Measurements from ENCODE around the gene IL4R.
A peak's percentile ranks its signal among the peaks of the same experiment; 100 is the strongest.

IL4R gene

DNA sequence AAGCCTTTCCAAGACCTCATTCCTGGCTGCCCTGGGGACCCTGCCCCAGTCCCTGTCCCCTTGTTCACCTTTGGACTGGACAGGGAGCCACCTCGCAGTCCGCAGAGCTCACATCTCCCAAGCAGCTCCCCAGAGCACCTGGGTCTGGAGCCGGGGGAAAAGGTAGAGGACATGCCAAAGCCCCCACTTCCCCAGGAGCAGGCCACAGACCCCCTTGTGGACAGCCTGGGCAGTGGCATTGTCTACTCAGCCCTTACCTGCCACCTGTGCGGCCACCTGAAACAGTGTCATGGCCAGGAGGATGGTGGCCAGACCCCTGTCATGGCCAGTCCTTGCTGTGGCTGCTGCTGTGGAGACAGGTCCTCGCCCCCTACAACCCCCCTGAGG is 49.5 kb downstream of the IL4R start:
- DNase-seq: no peak

DNA sequence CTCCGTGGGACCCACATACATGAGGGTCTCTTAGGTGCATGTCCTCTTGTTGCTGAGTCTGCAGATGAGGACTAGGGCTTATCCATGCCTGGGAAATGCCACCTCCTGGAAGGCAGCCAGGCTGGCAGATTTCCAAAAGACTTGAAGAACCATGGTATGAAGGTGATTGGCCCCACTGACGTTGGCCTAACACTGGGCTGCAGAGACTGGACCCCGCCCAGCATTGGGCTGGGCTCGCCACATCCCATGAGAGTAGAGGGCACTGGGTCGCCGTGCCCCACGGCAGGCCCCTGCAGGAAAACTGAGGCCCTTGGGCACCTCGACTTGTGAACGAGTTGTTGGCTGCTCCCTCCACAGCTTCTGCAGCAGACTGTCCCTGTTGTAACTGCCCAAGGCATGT is 50.0 kb downstream of the IL4R start:
- no peak for DNase-seq

DNA sequence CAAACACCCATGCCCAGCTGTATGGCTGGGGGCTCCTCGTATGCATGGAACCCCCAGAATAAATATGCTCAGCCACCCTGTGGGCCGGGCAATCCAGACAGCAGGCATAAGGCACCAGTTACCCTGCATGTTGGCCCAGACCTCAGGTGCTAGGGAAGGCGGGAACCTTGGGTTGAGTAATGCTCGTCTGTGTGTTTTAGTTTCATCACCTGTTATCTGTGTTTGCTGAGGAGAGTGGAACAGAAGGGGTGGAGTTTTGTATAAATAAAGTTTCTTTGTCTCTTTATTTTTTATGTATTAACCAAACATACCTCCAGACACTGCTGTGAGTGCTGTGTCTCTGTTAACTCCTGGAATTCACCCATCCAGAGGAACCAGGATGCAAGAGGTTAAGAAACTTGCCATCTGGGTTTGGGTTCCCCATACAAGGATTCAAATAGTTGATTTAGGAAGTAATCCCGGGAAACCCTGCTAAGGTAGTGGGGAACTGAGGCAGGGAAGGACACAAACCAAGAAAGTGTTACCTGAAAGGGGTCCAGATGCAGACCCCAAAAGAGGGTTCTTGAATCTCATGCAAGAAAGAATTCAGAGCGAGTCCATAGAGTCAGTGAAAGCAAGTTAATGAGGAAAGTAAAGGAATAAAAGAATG is 50.8 kb downstream of the IL4R start:
- DNase-seq: no peak

DNA sequence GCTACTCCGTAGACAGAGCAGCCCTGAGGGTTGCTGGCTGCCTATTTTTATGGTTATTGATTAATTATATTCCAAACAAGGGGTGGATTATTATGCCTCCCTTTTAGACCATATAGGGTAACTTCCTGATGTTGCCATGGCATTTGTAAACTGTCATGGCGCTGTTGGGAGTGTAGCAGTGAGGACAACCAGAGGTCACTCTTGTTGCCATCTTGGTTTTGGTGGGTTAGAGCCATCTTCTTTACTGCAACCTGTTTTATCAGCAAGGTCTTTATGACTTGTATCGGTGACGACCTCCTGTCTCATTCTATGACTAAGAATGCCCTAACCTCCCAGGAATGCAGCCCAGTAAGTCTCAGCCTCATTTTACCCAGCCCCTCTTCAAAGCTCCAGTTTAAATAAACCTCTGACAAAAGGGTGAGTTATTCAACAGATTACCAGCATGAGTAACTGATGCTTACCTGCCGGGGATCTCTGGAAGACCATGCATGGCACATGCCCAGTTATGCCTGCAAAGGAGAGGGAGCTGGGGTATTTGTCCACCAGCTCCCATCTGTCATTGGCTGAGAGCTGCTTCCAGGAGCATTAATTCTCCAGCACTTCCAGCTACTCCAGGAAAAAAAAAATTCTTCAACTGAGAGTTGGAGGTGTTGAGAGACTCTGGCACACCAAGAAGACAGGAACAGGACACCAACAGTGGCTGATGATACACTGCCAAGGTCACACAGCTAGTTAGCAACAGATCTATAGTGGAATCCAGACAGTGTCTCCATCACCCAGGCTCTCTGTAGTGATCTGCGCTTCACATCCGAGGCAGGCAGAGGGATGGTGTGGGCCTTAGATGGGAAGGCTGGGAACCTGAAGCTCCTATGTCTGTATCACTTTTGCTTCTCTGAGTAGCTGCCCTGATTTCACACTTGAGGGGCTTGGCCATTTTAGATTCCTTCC is 51.6 kb downstream of the IL4R start:
- DNase-seq: no peak

DNA sequence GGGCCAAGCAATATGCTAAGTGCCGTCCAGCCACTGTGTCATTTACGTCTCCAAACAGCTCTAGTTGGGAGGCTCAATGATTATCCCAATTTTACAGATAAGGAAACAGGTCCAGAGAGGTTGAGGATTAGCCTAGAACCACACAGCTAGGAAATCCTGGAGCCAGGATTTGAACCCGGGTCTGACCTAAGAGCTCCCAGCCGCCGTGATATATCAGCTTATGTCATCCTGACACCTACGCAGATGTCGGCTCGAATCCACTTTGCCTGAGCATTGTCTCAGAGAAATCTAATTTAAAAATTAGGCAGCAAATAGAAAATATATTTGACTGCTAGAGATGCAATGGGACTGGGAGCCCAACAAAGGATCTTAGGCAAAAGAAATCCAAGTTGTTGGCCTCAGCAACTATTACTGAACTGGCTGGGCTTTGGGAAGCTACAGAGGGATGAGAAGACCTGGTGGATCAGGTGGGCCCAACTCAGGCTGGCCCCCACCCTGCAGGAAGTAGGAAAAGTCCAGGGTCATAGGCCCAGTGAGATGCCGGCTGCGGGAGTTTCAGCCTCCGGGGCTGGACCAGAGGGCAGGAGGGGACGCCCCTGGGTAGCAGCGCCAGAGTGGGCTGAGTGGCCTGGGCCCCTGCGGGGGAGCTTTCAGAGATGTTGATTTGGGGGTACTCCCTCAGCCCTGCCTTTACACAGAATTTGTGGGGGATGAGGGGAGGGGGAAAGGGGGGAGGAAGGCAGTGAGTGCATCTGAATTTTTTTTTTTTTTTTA is 53.1 kb downstream of the IL4R start:
- no peak for DNase-seq

DNA sequence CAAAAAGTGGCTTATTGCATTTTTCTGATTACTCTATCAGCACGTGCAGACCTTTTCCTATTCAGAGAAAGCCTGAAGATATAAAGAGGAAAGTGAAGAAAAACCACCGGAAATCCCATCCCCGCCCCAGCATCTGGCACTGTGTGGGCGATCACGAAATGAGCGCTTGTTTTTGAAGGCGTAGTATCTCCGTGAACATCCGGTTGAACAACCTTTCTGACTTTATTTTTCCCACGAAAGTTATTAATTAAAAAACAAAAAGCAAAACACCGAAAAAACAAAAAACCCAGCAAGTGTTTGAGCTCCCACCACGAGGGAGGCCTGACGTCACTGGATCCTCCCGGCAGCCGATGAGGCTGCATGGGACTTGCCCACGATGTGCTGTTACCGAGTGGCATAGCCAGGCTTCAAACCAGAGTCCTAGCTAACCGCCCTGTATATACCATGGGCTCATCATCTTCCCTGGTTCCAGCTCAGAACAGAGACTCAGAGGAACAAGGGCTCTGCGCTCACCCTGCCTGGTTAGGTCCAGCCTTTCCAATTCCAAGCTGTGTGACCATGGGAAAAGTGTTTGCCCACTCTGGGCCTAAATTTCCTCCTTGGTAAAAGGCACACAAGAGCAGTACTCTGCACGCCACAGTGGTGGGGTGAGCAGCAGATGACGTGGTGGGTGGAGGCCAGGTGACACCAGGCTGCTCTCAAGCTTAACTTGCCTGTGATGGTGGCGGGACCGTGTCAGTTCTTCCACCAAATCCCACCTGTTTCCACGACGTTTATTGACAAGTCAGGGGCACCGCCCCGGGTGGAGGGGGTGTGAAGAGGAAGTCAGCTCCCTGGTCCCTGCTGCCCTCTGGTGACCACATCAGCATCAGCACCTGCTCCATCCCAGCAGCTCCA is 53.9 kb downstream of the IL4R start:
- DNase-seq: peak; percentile 80

DNA sequence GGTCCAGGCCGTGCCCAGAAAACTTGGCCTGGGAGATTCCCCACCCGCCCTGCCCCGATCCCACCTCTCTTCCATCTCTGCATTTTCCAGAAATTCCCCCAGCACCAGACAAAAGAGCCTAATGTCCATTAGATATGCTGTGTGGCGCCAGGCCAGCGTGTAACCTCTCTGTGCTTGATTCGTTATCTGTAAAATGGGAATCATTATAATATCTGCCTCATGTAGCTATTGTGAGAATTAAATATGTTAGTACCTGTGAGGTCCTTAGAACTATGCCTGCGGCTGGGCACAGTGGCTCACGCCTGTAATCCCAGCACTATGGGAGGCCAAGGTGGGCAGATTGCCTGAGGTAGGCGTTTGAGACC is 54.6 kb downstream of the IL4R start:
- no peak for DNase-seq

DNA sequence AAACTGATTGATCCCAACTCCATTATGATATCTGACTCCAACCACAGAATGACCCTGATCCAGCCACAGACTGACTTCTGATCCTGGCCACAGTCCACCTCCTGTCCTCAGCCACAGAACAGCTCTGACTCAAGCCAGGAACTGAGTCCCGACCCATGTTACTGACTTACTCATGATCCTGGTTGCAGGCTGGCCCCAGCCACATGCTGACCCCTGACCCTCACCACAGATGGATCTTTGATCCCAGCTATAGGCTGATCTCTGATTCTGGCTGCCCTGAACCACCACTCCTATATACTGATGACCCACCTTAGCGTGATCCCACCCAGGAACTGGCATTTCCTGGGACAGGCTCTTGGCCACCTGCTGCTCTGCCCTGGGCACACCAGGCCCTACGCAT is 56.0 kb downstream of the IL4R start:
- no peak for DNase-seq

DNA sequence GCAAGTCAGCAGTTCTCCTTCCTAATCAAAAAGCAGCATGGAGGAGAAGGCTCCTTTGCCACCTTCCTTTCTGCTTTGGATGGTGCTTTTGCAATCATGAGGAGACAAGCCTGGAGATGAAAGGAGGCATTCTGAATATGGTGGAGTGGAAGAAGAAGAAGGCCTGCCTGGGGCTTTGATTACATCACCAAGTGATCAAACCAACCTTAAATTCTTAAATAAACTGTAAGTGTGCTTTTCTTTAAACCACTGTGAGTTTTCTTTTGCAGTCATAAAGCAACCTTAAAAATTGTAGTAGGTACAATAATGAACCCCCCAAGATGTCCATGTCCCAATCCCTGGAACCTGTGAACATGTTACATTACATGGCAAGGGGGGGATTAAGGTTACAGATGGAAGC is 56.5 kb downstream of the IL4R start:
- DNase-seq: no peak

DNA sequence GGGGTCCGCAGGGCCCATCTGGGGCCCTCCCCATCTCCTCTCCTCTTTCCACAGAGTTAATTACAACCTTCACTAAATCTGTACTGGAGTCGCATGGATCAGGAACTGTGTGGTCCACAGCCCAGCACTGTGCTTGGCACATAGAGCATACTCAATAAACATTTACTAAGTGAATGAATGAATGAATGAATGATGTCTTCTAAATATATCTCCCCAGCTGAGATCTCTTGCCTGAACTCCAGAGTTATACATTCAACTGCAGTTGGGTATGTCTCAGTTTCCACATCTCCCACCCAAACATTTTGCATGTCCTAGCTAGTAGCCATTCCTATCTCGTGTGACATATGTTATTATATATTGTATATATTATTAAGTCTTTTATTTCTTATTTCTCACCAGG is 59.5 kb downstream of the IL4R start:
- no peak for DNase-seq

DNA sequence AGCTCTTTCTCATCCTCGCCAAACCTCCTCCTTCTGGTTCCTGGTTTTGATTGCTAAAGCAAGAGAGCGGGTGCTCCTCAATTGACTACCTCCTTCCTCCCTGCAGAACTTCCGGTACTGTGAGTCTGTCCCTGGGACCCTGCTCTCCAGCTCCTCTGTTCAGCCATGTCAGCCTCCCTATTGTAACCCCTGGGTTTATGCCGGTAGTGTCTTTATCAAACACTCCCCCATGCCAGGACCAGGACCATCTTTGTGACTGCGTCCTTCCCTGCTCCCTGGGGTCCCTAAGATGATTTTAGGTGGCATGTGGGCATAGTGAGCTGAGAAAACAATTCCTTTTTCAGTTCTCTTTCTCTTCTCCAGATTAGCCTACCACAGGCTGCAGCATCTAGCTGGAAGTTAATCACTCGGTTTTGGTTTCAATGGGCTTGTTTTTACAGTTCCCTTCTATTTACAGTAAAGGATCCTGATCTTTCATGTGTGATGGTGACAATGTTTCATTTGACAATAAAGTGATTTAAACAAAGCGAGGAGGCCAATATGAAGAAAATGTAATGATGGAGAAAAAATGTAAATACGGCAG is 60.5 kb downstream of the IL4R start:
- DNase-seq: no peak

DNA sequence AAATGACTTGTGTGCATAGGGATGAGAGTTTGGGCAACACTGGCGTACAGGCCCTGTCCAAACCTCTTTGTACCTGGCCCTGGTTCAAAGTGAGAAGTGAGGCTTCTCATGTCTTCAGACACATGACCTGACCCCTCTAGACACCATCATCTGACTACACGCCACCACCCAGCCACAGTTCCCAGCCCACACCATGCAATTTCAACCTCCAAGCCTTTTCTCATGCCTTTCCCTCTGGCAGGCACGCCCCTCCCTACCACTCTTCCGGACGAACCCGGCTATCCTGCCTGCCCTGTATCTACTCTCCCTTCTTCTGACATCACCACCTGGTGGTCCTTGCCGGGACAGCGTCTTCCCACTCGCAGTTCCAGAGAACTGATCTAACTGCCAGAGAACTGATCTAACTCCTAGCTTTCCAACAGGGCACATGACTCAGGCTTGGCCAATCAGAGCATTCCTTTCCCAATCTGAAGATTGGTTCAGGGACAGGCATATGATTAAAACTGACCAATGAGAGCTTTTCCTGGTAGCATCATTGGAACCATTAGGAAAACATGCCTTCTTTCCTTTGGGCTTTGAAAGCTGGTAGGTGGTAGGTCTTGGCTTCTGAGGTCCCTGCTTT is 61.1 kb downstream of the IL4R start:
- DNase-seq: peak; percentile 83

DNA sequence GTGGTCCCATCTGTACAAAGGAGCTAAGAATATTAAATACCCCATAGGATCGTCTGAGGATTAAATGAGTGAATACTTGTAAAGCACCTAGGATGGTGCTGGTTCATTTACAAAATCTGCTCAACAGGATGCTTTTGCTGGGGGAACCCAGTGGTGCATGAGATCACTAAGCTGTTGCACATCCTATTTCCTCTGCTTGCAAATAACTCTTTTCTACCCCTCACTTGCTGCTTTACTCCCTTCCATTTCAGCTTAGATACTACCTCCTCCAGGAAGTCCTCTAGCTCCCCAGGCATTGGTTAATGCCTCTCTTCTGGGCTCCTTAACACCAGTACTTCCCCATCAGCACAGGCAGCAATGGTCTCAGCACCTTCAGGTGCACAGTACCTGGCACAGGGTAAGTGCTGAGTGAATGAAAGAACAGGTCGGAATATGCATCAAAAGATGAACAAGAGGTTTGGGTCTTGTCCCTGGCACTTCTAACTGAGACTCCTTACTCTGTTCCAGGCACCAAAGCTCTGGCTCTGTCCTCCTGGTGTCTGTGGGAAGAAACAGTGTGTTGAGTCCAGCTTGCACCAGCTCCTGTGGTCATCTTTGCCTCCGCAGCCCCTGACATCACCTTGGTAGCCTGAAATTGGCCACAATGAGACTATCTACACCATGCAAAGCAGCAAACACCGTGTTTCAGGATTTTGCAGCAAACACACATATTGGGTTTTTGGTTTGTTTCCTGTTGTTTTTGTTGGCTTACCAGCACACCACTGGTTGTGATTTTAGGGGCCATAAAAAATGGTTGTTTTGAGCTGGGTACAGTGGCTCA is 64.1 kb downstream of the IL4R start:
- no peak for DNase-seq

DNA sequence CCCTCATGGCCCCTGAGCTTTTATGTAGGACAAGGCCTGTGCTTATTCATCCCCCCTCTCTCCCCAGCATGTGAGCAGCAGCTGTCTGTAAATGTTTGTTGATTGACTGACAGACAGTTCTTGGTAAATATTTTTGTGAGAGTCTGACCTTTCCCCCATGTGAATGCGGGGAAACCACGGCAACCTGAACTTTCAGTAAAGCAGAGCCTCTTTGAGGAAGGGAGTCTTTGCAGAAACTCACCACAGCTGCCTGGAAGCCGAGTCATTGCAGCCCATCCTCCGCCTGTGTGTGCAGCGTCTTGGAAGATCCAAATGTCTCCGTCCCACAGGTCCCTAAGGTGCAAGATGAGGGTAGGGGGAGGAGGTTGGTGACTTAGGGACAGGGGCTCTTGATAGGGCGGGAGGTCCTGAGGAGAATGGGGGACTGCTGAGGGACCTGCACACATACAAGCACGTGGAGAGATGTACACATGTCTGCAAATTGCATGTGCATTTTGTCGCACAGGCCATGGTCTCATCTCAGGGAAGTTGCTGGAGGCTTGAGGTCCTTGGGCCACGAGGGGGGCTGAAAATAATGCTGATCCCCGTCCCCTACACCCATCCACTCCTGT is 65.2 kb downstream of the IL4R start:
- no peak for DNase-seq

DNA sequence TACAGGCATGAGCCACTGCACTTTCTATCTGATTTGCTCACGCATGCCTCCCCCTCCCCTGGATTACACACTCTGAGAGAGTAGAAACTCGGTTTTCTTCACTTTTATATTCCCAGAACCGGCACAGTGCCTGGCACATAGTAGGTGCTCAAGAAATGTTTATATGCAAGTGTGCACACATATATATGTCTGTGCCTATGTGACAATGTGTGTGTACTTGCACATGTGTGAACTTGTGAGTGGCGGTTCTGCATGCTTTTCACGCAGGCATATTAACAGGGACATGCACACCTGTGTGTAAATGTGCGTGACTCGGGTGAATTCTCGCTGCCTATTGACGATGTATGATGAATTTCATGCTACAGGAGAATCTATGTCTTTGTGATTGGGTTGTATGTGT is 66.1 kb downstream of the IL4R start:
- DNase-seq: no peak

DNA sequence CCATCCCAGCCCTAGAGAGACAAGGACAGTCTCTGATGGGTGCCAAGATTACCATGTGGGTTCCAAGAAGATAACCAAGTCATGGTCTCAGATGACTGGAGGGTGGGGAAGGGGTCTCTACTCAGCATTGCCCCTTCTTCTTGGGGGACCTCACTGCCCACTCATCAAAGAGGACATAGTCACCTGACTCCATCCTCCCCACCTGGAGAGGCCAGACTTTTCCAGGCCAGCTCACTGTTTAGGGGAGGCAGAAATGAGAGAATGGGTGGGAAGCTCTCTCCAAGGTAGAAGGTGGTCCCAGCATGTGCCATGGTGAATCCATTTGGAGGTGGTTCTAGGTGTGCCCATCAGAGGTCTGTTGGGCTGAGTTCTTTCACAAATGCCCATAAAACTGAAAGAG is 67.5 kb downstream of the IL4R start:
- no peak for DNase-seq

DNA sequence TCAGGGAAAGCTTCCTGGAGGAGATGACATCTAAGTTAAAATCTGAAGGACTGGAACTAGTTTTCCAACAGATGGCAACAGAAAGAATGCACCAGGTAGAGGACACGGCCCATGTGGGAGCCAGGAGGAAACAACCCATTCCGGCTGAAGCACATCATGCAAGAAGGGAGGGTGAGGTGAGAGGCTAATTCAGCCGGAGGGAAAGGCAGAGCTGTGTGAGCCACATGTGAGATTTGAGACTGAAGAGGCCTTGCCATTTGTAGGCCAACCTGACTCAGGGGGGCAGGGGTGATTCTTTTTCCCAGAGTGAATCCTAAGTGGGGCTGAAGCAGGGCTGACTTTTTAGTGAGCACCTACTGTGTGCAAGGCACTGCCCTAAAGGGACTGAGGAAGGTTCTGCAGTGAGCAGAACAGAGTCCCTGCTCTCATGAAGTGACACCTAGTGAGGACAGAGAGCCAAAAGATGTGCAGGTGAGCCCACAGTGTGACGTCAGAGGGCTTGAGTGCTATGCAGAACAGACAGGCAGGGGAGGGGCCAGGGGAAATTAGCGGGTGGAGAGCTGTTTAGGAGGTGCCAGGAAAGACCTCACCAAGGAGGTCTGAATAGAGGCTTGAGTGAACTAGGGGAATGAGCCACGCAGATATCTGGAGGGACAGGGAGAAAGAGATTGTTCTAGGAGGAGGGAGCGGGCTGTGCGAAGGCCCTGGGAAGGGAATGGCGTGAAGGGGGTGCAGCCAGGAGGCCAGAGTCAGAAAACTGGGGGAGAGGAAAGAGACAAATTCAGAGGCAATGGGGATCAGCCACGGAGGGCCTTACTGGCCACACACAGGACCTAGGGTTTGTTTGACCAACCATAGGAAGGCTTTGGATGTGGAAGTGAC is 68.4 kb downstream of the IL4R start:
- no peak for DNase-seq

DNA sequence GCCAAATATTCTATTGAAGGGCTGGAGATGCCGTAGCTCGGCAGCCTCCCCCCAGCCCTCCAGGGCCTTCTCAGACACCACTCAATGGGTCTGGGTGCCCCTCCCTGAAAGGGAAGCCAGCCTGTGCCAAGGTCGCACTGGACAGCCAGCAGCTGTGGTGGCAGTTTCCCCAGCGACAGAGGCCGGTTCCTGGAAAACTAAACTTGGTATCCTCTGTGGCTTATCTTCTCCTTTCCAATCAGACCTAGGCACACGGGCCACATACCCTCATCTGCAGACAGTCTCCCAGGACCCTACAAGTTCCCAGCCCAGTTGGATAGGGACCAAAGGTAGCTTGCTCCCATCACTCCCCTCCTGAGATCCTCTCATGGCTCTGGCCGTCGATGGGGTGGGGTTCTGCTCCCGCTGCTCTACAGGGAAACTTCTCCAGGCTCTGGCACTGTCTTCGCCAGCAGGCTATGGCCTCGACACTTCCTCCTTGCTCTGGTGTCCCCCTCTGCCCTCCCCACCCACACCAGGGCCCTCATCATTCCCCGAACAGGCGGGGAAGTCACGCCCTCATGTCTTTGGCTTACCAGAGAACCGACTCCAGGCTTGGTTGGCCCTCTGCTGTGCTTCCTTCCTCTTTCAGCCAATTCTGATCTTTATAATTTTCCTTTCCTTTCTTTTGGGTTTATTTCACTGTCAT is 69.9 kb downstream of the IL4R start:
- no peak for DNase-seq

DNA sequence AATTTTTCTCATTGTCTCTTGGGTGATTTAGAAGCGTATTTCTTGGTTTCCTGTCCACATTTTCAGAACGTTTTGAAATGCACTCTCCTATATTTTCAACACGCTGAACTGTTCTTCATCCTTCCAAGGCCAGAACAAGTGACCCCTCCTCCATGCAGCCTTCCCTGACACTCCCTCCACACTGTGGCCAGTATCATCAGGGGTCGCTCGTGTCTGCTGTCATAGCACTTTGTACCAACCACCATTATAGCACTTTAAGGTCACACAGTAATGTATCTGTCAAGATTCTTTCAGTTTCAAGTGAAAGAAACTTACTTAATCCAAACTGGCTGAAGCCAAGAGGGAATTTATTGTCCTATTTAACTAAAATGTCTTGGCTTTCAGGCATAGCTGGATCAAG is 70.7 kb downstream of the IL4R start:
- no peak for DNase-seq

All from femur (tissue), 1 donor.